A549 (cell line): ENCODE measurements around the gene RELN. TPM values are rescaled to one million over a fixed set of nuclear protein-coding genes. Genes with fewer than 3 reads are reported as not detected.

Source experiments
- ATAC-seq, 2 experiments: fragments of 200-7000 bp in 1 of 2; fragments of >200 bp in 1 of 2; cut with Nextera tagmentation in 1 of 2; cut with Tn5 transposase in 1 of 2; 3 replicates each; pipeline versions ENCODE4 v1.8.0 to v1.9.1; 2018 to 2020; ENCODE audit warnings: mild to moderate bottlenecking in 1 of 2, moderate library complexity in 1 of 2
- CTCF ChIA-PET: fragments of 300-600 bp; sonication (Branson Sonifier 250); formaldehyde crosslinking; extraction: SDS; loops from one replicate; lab custom pipeline; 2021; ENCODE audit warnings: antibody characterized with exemption, inconsistent platforms; lab: Yijun Ruan, JAX
- POLR2A ChIA-PET: fragments of 350-600 bp; formaldehyde crosslinking; extraction: SDS; loops from one replicate; lab custom pipeline; 2021; ENCODE audit warnings: antibody characterized with exemption, inconsistent platforms; lab: Yijun Ruan, JAX
- DNase-seq, 2 experiments: peaks; one replicate each; pipeline versions ENCODE4 v3.0.0 to v3.0.0-alpha.2; 2011 to 2016; ENCODE audit warnings: low read depth in 1 of 2, low spot score in 1 of 2
- FAIRE-seq: peaks from 2 replicates; lab custom pipeline; 2011; peaks lifted over from hg19 to GRCh38; lab: Jason Lieb, UNC
- H3K27ac ChIP-seq, 2 experiments: fragments of >200 bp; sonication (Bioruptor Twin); formaldehyde crosslinking; 3 replicates each; pipeline ENCODE4 v1.5.1; 2016 to 2017
- H3K4me1 ChIP-seq: fragments of >200 bp; sonication (Bioruptor Twin); formaldehyde crosslinking; 3 replicates; pipeline ENCODE4 v1.6.1; 2016
- H3K4me2 ChIP-seq: fragments of >200 bp; sonication (Bioruptor Twin); formaldehyde crosslinking; 3 replicates; pipeline ENCODE4 v1.6.1; 2016
- H3K4me3 ChIP-seq: fragments of >200 bp; sonication (Bioruptor Twin); formaldehyde crosslinking; 3 replicates; pipeline ENCODE4 v1.5.1; 2016
- H3K9me3 ChIP-seq: fragments of >200 bp; sonication (Bioruptor Twin); formaldehyde crosslinking; 3 replicates; pipeline ENCODE4 v1.6.1; 2016
- CBX8 ChIP-seq: fragments of 200-600 bp; sonication (generic); IDR thresholded peaks from 2 replicates; pipeline ENCODE4 v1.6.1; 2016
- CHD4 ChIP-seq: fragments of 200-600 bp; sonication (generic); IDR thresholded peaks from 2 replicates; pipeline ENCODE4 v1.6.1; 2016; ENCODE audit warnings: antibody characterized with exemption, mild to moderate bottlenecking, borderline replicate concordance
- FOXS1 ChIP-seq: fragments of 250-450 bp; sonication (Bioruptor Pico); IDR thresholded peaks from 2 replicates; pipeline ENCODE4 v1.5.0; 2020; ENCODE audit warnings: mild to moderate bottlenecking, moderate library complexity
- HDAC2 ChIP-seq: fragments of 200-600 bp; sonication (generic); IDR thresholded peaks from 2 replicates; pipeline ENCODE4 v1.6.1; 2016
- HOXB13 ChIP-seq: fragments of 250-450 bp; sonication (Bioruptor Pico); IDR thresholded peaks from 2 replicates; pipeline ENCODE4 v1.5.0; 2020; ENCODE audit warnings: low read depth, mild to moderate bottlenecking, moderate library complexity
- JUN ChIP-seq, 2 experiments: fragments of >200 bp; sonication (Bioruptor Twin); formaldehyde crosslinking; IDR thresholded peaks; 2 replicates in 1 of 2; 3 replicates in 1 of 2; pipeline ENCODE4 v1.6.1; 2016 to 2017
- KDM1A ChIP-seq: fragments of 200-600 bp; sonication (generic); IDR thresholded peaks from 2 replicates; pipeline ENCODE4 v1.6.1; 2016; ENCODE audit warnings: low read depth, mild to moderate bottlenecking
- KDM5A ChIP-seq: fragments of 200-600 bp; sonication (generic); IDR thresholded peaks from 2 replicates; pipeline ENCODE4 v1.6.1; 2016; ENCODE audit warnings: antibody characterized with exemption, mild to moderate bottlenecking
- MAFK ChIP-seq: fragments of 450-650 bp; IDR thresholded peaks from 2 replicates; pipeline ENCODE4 v1.6.1; 2014; ENCODE audit not compliant: partially characterized antibody
- NFE2L2 ChIP-seq: fragments of 150-350 bp; conservative IDR thresholded peaks from 2 replicates; pipeline ENCODE4 v1.6.1; 2014; ENCODE audit warnings: low read length
- POLR2A ChIP-seq: IDR thresholded peaks from 2 replicates; pipeline ENCODE4 v1.6.1; 2012; ENCODE audit warnings: mild to moderate bottlenecking, low read length
- POLR2AphosphoS2 ChIP-seq: conservative IDR thresholded peaks from 2 replicates; pipeline ENCODE4 v1.6.1; 2012; ENCODE audit warnings: low read length, improper control_type of control experiment, inconsistent platforms
- REST ChIP-seq: fragments of 200-600 bp; sonication (generic); IDR thresholded peaks from 2 replicates; pipeline ENCODE4 v1.6.1; 2016; ENCODE audit warnings: antibody characterized with exemption, mild to moderate bottlenecking, moderate library complexity
- RNF2 ChIP-seq: fragments of 200-600 bp; sonication (generic); IDR thresholded peaks from 2 replicates; pipeline ENCODE4 v1.6.1; 2016; ENCODE audit warnings: low read depth, mild to moderate bottlenecking, antibody characterized with exemption, moderate library complexity, borderline replicate concordance
- TP53 ChIP-seq: fragments of 250-450 bp; sonication (Bioruptor Pico); IDR thresholded peaks from 2 replicates; pipeline ENCODE4 v1.5.0; 2021; ENCODE audit warnings: mild to moderate bottlenecking, moderate library complexity
- ZC3H11A ChIP-seq: fragments of 450-650 bp; IDR thresholded peaks from 2 replicates; pipeline ENCODE4 v1.6.1; 2014; ENCODE audit warnings: antibody characterized with exemption, mild to moderate bottlenecking
- ZNF302 ChIP-seq: fragments of 250-450 bp; sonication (Bioruptor Pico); IDR thresholded peaks from 2 replicates; pipeline ENCODE4 v1.9.0; 2021; ENCODE audit warnings: inconsistent platforms, mild to moderate bottlenecking, moderate library complexity
- WGBS: methylation state at CpG from one replicate; pipeline ENCODE4 v1.1.6; 2017; ENCODE audit errors: missing lambda C conversion rate; 5-methylcytosine and 5-hydroxymethylcytosine counted together
- polyA plus RNA-seq, 4 experiments: library from polyadenylated mRNA; depleted of rRNA in 3 of 4; stranded (reverse); fragments of >200 nt; fragmentation: RNase III in 1 of 4; extraction: RNeasy Plus Mini Kit Qiagen cat#74134 plus additional on column Dnase treatment in 1 of 4; gene quantifications; 2 replicates in 3 of 4; 3 replicates in 1 of 4; pipeline ENCODE4 v1.2.3, GENCODE V29; 2011 to 2017
- TF ChIP-seq, protein P1 (sequence below): IDR thresholded peaks from 2 replicates; pipeline ENCODE4 v1.6.1; 2012; ENCODE audit warnings: low read depth, borderline replicate concordance
- TF ChIP-seq, protein P2 (sequence below): fragments of >200 bp; sonication (Bioruptor Twin); formaldehyde crosslinking; IDR thresholded peaks from 3 replicates; pipeline ENCODE4 v1.6.1; 2016
- TF ChIP-seq, protein P3 (sequence below): IDR thresholded peaks from 2 replicates; pipeline ENCODE4 v1.6.1; 2012

The RELN gene
- polyA plus RNA-seq, 2 of the 4 experiments (the other 2 are of a cell fraction), result not detected

DNA sequence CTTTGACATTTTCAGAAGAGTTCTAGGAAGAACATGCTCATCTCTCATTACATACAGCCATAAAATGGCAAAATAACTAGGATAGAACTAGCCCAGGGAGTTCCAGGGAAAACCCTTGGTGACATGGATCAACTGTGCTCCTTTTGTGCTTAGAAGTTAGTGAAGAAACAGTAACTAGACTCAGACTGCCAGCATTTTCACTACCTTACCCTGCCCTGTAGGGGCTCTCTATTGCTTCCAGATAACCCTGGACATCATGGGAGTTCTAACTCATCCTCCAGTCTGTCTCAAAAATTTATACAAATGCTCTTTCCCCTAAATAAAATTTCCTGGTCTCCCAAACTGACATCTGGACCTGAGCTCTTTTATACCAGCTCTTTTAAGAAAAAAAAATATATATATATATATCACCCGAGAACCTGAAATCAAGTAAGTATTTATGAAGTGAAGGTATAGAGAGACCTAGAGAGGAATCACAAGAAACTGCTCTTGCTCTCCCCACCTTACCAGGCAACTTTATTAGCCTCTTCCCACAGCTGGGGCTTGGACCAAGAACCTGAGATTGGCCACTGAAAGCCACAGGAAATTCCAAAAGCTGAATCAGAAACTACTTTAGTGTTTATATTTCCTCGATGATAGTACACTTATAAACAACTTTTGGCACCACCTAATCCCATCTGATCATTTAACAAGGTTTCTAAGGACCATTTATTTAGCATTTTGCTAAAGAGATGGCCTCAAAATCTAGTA lies 101.4 kb downstream of the RELN start:
- CTCF ChIA-PET, result interaction anchor here (0.9 kb wide), 1 partner anchor 93 kb away, joined by 3 read pairs; no protein-coding TSS in a partner anchor
- WGBS, result 40% methylated on average over 2 of the region's 2 CpGs
- DNase-seq (no peak), FAIRE-seq (no peak), ATAC-seq (peak; percentile 57 to 62; a peak in 3 of 6 replicates)
- TF ChIP-seq TP53 (no peak), RNF2 (no peak), NFE2L2 (no peak)
- Histone ChIP-seq H3K4me2 (no peak overlapping the region), H3K9me3 (no peaks in the 10 kb centered on the region), H3K4me3 (no peak overlapping the region), H3K27ac (no peak overlapping the region), H3K4me1 (no peaks in the 10 kb centered on the region)
- POLR2A ChIA-PET, result no interaction called here

DNA sequence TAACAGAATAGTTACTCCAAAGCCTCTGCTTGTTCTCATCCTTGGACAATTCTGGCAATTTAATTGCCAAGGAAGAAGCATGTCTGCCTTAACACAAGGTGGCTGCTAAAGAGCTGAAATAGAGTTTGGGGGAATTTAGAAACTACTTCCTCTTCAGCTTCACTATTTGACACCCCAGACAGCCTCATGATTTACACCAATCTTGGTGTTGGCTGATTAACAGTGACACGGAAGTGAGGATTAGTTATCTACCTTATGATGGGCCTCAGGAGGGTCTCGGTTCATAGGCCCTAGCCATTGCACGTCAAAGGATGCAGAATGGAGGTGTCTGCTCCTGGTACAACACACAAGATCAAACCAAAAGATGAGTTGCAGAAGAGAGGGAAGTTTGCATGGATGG lies 102.4 kb downstream of the RELN start:
- 0% methylated on average over 3 of the region's 3 CpGs for WGBS
- TF ChIP-seq POLR2A (no peak), CBX8 (no peak), ZNF302 (CRISPR knock-in tag) (no peak), HDAC2 (no peak), HOXB13 (CRISPR knock-in tag) (no peak), POLR2AphosphoS2 (no peak), MAFK (no peak)
- TF ChIP-seq, protein P1, sequence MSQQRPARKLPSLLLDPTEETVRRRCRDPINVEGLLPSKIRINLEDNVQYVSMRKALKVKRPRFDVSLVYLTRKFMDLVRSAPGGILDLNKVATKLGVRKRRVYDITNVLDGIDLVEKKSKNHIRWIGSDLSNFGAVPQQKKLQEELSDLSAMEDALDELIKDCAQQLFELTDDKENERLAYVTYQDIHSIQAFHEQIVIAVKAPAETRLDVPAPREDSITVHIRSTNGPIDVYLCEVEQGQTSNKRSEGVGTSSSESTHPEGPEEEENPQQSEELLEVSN, result no peak
- no peak for FAIRE-seq
- no peak for ATAC-seq
- DNase-seq, result no peak
- Histone ChIP-seq H3K4me1 (no peaks in the 10 kb centered on the region), H3K27ac (no peak overlapping the region), H3K9me3 (no peaks in the 10 kb centered on the region), H3K4me3 (no peak overlapping the region), H3K4me2 (no peak overlapping the region)
- ChIA-PET CTCF (no interaction called here), POLR2A (no interaction called here)

DNA sequence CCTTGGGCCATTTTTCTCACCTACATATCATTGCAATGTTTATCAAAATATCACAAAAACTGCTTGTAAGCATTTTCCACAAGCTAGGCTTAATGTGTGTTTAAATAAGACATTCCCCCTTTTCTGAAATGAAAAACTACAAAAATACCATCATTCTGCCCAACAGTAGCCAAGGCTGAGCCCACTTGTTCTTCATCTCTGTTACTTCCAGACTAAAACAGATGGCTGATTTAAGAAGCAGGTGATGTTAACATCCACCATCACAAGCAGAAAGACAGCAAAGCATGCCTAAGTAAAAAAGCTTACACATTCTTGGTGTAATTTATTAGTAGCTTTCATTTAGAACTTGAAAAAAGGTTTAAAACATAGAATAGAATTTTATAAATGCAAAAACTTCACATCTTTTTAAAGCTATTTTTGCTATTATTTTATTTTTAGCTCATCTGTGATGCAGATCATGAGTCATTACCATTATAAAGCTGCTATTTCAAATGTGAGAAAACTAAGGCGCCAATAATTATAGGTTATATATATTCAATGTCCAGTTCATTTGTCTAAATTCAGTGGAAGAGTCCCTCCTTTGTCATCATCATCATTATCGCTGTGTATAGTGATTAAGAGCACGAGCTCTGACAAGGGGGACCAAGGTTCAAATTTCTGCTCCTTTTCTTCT lies 109.4 kb downstream of the RELN start:
- no peak overlapping the region for H3K4me2 ChIP-seq

GRCh38 chr7:103879411-103879810 lies 110.0 kb downstream of the RELN start:
- Histone ChIP-seq H3K4me3 (no peak overlapping the region), H3K4me2 (no peak overlapping the region), H3K4me1 (no peaks in the 10 kb centered on the region), H3K9me3 (no peaks in the 10 kb centered on the region), H3K27ac (no peak overlapping the region)
- WGBS, result 0% methylated on average over 1 of the region's 1 CpG
- CTCF ChIA-PET, result interaction anchor here (1.2 kb wide), 1 partner anchor 11 kb away, joined by 3 read pairs; no protein-coding TSS in a partner anchor
- POLR2A ChIA-PET, result no interaction called here
- FAIRE-seq (no peak), ATAC-seq (no peak), DNase-seq (no peak)
- TF ChIP-seq FOXS1 (CRISPR knock-in tag) (no peak), JUN (IDR thresholded peaks at IDR 0.05) (no peak), CHD4 (no peak), HOXB13 (CRISPR knock-in tag) (no peak), KDM5A (no peak), ZNF302 (CRISPR knock-in tag) (no peak), RNF2 (no peak), REST (no peak), ZC3H11A (no peak), POLR2AphosphoS2 (no peak), CBX8 (no peak), KDM1A (no peak)
- TF ChIP-seq, protein P2, sequence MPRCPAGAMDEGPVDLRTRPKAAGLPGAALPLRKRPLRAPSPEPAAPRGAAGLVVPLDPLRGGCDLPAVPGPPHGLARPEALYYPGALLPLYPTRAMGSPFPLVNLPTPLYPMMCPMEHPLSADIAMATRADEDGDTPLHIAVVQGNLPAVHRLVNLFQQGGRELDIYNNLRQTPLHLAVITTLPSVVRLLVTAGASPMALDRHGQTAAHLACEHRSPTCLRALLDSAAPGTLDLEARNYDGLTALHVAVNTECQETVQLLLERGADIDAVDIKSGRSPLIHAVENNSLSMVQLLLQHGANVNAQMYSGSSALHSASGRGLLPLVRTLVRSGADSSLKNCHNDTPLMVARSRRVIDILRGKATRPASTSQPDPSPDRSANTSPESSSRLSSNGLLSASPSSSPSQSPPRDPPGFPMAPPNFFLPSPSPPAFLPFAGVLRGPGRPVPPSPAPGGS, result no peak
- TF ChIP-seq, protein P3, sequence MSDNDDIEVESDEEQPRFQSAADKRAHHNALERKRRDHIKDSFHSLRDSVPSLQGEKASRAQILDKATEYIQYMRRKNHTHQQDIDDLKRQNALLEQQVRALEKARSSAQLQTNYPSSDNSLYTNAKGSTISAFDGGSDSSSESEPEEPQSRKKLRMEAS, result no peak

More for the DNA sequence above, 109.4 kb downstream of the RELN start:
- H3K4me1 ChIP-seq, result no peaks in the 10 kb centered on the region
- no peak for ATAC-seq
- DNase-seq, result no peak
- no peak for FAIRE-seq
- ChIA-PET CTCF (interaction anchor here (1.2 kb wide), 1 partner anchor 12 kb away, joined by 3 read pairs; no protein-coding TSS in a partner anchor), POLR2A (no interaction called here)
- no peak overlapping the region for H3K4me3 ChIP-seq
- H3K27ac ChIP-seq, result no peak overlapping the region
- no peaks in the 10 kb centered on the region for H3K9me3 ChIP-seq
- TF ChIP-seq MAFK, result peak; percentile 17
- TF ChIP-seq, protein P2, result no peak
- WGBS, result 17% methylated on average over 3 of the region's 3 CpGs
